Liver (tissue), 9 donors: Measurements from ENCODE around the gene PTH2. TPM values are rescaled to one million over a fixed set of nuclear protein-coding genes. Genes with fewer than 3 reads are reported as not detected.

Experiments
- DNase-seq: peaks from one replicate; pipeline ENCODE4 v3.0.0-alpha.2; 2017; ENCODE audit warnings: low spot score
- H3K27ac ChIP-seq, 2 donors: one replicate each; pipeline ENCODE4 v1.7.0; 2013; ENCODE audit warnings: inconsistent platforms in 2 of 2, low read length in 2 of 2, control low read depth in 1 of 2, low read depth in 1 of 2, mild to moderate bottlenecking in 1 of 2
- H3K27me3 ChIP-seq, 4 donors: one replicate each; pipeline versions ENCODE4 v1.6.1 to v1.7.0; 2013; ENCODE audit warnings: low read length in 3 of 4, inconsistent platforms in 1 of 4, mild to moderate bottlenecking in 1 of 4, moderate library complexity in 1 of 4; ENCODE audit not compliant: control insufficient read depth in 4 of 4, insufficient read depth in 4 of 4
- H3K36me3 ChIP-seq, 4 donors: one replicate each; pipeline versions ENCODE4 v1.6.1 to v1.7.0; 2013; ENCODE audit warnings: low read length in 3 of 4, mild to moderate bottlenecking in 3 of 4, low read depth in 1 of 4, moderate library complexity in 1 of 4; ENCODE audit not compliant: control insufficient read depth in 4 of 4, insufficient read depth in 3 of 4
- H3K4me1 ChIP-seq, 4 donors: one replicate each; pipeline versions ENCODE4 v1.6.1 to v1.7.0; 2013; ENCODE audit warnings: low read length in 3 of 4, mild to moderate bottlenecking in 3 of 4, moderate library complexity in 1 of 4; ENCODE audit not compliant: control insufficient read depth in 4 of 4, insufficient read depth in 4 of 4
- H3K4me3 ChIP-seq, 3 donors: one replicate each; pipeline versions ENCODE4 v1.6.1 to v1.7.0; 2013; ENCODE audit warnings: low read length in 3 of 3, control low read depth in 1 of 3, low read depth in 1 of 3, mild to moderate bottlenecking in 1 of 3
- H3K9ac ChIP-seq, 2 donors: one replicate each; pipeline ENCODE4 v1.7.0; 2013; ENCODE audit warnings: low read length in 2 of 2, mild to moderate bottlenecking in 2 of 2, moderate library complexity in 2 of 2, control low read depth in 1 of 2, low read depth in 1 of 2
- H3K9me3 ChIP-seq, 4 donors: one replicate each; pipeline versions ENCODE4 v1.6.1 to v1.7.0; 2013; ENCODE audit warnings: low read length in 3 of 4; ENCODE audit not compliant: control insufficient read depth in 4 of 4
- ATF3 ChIP-seq: IDR thresholded peaks from 2 replicates; pipeline ENCODE4 v1.6.1; 2016; ENCODE audit warnings: antibody characterized with exemption
- EGR1 ChIP-seq, 2 donors: IDR thresholded peaks; 2 replicates each; pipeline ENCODE4 v1.6.1; 2016 to 2018; ENCODE audit warnings: antibody characterized with exemption in 2 of 2, low read depth in 2 of 2
- GABPA ChIP-seq, 2 donors: IDR thresholded peaks in 1 of 2; conservative IDR thresholded peaks in 1 of 2; 2 replicates each; pipeline ENCODE4 v1.6.1; 2016; ENCODE audit warnings: antibody characterized with exemption in 2 of 2, mild to moderate bottlenecking in 1 of 2, moderate library complexity in 1 of 2
- HNF4A ChIP-seq, 2 donors: conservative IDR thresholded peaks; 2 replicates each; pipeline ENCODE4 v1.6.1; 2016; ENCODE audit warnings: antibody characterized with exemption in 2 of 2, mild to moderate bottlenecking in 2 of 2
- HNF4G ChIP-seq: IDR thresholded peaks from 2 replicates; pipeline ENCODE4 v1.6.1; 2016; ENCODE audit warnings: antibody characterized with exemption
- JUND ChIP-seq, 2 donors: IDR thresholded peaks; 2 replicates each; pipeline ENCODE4 v1.6.1; 2016; ENCODE audit warnings: antibody characterized with exemption in 2 of 2
- MAX ChIP-seq: IDR thresholded peaks from 2 replicates; pipeline ENCODE4 v1.6.1; 2016; ENCODE audit warnings: antibody characterized with exemption
- TAF1 ChIP-seq: conservative IDR thresholded peaks from 2 replicates; pipeline ENCODE4 v1.6.1; 2016; ENCODE audit warnings: antibody characterized with exemption, mild to moderate bottlenecking
- WGBS: extraction: QIAGEN DNeasy Blood & Tissue Kit; methylation state at CpG from one replicate; pipeline ENCODE4 v1.1.7; 2013; 5-methylcytosine and 5-hydroxymethylcytosine counted together
- polyA plus RNA-seq, 2 donors: library from polyadenylated mRNA; stranded (reverse) in 1 of 2; unstranded in 1 of 2; fragments of 200-250 nt in 1 of 2; fragments of >200 nt in 1 of 2; fragmentation: Nextera tagmentation in 1 of 2; extraction: Ambion mirVana in 1 of 2; gene quantifications; one replicate each; pipeline versions ENCODE4 v1.2.1 to v1.2.3, GENCODE V29; 2013 to 2015
- total RNA-seq, 2 donors: library from RNA; depleted of rRNA; stranded (reverse); fragments of >200 nt; gene quantifications; one replicate each; pipeline ENCODE4 v1.2.3, GENCODE V29; 2014
- TF ChIP-seq, protein P1 (sequence below): IDR thresholded peaks from 2 replicates; pipeline ENCODE4 v1.6.1; 2016; ENCODE audit warnings: antibody characterized with exemption, mild to moderate bottlenecking
- donor health status: healthy.
- donor health status: healthy.
- donor health status: healthy.
- donor health status: healthy.
- donor health status: healthy.

Gene PTH2
- total and polyA plus RNA-seq, 4 donors: not detected

- TF ChIP-seq ATF3 (no peak), EGR1 (IDR thresholded peaks at IDR 0.05; ENCODE audit: low read depth in 2 of 2) (no peak), TAF1 (no peak)
These were observed 25.1 kb downstream of the PTH2 start (continued) for GRCh38 chr19:49398001-49398615.

- DNase-seq: no peak
- no peak overlapping the region for H3K27ac ChIP-seq
- no peaks in the 10 kb centered on the region for H3K36me3 ChIP-seq
- 81% methylated on average over 8 of the region's 8 CpGs for WGBS
- no peaks in the 10 kb centered on the region for H3K4me1 ChIP-seq
- peaks cover 0 to 2% (median 0%) of the 10 kb centered on the region in 4 donors for H3K27me3 ChIP-seq
- no peak for TF ChIP-seq JUND (IDR thresholded peaks at IDR 0.05)
- TF ChIP-seq HNF4A (conservative IDR thresholded peaks at IDR 0.05): no peak
- TF ChIP-seq MAX: no peak
- no peak for TF ChIP-seq ATF3
- no peak for TF ChIP-seq GABPA (IDR thresholded peaks at IDR 0.05 in 1 of 2, conservative IDR thresholded peaks at IDR 0.05 in 1 of 2)
- no peak overlapping the region for H3K9ac ChIP-seq
- H3K4me3 ChIP-seq: no peak overlapping the region
- H3K9me3 ChIP-seq: no peaks in the 10 kb centered on the region
These were observed 26.3 kb downstream of the PTH2 start for GRCh38 chr19:49396738-49397505.

- no peaks in the 10 kb centered on the region for H3K4me1 ChIP-seq
- TF ChIP-seq HNF4G: no peak
- TF ChIP-seq TAF1: no peak
- TF ChIP-seq, protein P1, sequence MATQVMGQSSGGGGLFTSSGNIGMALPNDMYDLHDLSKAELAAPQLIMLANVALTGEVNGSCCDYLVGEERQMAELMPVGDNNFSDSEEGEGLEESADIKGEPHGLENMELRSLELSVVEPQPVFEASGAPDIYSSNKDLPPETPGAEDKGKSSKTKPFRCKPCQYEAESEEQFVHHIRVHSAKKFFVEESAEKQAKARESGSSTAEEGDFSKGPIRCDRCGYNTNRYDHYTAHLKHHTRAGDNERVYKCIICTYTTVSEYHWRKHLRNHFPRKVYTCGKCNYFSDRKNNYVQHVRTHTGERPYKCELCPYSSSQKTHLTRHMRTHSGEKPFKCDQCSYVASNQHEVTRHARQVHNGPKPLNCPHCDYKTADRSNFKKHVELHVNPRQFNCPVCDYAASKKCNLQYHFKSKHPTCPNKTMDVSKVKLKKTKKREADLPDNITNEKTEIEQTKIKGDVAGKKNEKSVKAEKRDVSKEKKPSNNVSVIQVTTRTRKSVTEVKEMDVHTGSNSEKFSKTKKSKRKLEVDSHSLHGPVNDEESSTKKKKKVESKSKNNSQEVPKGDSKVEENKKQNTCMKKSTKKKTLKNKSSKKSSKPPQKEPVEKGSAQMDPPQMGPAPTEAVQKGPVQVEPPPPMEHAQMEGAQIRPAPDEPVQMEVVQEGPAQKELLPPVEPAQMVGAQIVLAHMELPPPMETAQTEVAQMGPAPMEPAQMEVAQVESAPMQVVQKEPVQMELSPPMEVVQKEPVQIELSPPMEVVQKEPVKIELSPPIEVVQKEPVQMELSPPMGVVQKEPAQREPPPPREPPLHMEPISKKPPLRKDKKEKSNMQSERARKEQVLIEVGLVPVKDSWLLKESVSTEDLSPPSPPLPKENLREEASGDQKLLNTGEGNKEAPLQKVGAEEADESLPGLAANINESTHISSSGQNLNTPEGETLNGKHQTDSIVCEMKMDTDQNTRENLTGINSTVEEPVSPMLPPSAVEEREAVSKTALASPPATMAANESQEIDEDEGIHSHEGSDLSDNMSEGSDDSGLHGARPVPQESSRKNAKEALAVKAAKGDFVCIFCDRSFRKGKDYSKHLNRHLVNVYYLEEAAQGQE: no peak
- 79% methylated on average over 15 of the region's 15 CpGs for WGBS
- H3K36me3 ChIP-seq: no peaks in the 10 kb centered on the region
- peaks cover 0 to 2% (median 0%) of the 10 kb centered on the region in 4 donors for H3K27me3 ChIP-seq
- H3K9me3 ChIP-seq: no peaks in the 10 kb centered on the region
- DNase-seq: no peak
- no peak overlapping the region for H3K9ac ChIP-seq
- no peak overlapping the region for H3K27ac ChIP-seq
- H3K4me3 ChIP-seq: no peak overlapping the region
These were observed 27.4 kb downstream of the PTH2 start for GRCh38 chr19:49395581-49396407.
